Stimulated activated CD8-positive, alpha-beta memory T cell treated with anti-CD3 and anti-CD28 coated beads, Interleukin-15, amount 100 ng/mL, for 24 hours (primary cell): ENCODE results near the gene USP6.
"Not testable (repeated sequence)": the region's sequence is repeated elsewhere in the genome, so short reads cannot be mapped to it uniquely, and the experiment has no call there.

ENCODE experiments used
- DNase-seq: peaks from one replicate; pipeline ENCODE4 v3.0.0-alpha.2; 2020; ENCODE audit warnings: low read depth

USP6 gene

DNA sequence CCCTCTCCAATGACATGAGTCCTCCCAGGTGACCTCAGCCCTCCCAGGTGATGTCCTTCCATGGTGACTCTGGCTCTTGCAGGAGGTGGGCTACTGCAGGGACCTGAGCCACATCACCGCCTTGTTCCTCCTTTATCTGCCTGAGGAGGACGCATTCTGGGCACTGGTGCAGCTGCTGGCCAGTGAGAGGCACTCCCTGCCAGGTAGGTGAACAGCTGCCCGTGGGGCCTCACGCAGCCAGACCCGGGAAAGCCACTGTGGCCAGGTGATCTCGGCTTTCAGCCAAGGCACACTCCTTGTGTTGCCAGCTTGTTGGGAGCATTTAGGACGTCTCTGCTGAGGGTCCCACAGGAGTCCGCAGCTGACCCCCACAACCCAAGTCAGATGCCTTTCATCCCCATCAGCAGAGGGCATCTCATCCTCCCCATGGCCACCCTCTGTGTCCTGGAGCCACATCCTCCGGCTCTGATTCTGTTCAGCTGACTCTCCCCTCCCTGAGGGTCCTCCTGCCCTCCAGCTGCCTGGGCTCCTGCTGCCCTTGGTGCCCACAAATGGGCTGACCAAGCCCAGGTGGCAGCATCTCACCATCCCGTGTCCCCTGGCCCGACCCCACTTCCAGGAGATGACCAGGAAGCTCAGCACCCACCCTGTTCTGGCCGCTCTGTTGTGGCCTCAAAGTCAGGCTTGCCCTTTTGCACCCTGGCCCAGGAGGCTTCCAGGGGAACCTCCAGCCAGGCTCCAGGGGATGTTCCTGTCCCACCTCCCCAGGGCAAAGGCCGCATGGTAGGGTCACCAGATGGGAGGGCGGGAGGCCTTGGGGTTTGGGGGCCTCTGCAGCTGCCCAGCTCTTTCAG, 20.1 kb downstream of the USP6 start:
- DNase-seq: no peak

DNA sequence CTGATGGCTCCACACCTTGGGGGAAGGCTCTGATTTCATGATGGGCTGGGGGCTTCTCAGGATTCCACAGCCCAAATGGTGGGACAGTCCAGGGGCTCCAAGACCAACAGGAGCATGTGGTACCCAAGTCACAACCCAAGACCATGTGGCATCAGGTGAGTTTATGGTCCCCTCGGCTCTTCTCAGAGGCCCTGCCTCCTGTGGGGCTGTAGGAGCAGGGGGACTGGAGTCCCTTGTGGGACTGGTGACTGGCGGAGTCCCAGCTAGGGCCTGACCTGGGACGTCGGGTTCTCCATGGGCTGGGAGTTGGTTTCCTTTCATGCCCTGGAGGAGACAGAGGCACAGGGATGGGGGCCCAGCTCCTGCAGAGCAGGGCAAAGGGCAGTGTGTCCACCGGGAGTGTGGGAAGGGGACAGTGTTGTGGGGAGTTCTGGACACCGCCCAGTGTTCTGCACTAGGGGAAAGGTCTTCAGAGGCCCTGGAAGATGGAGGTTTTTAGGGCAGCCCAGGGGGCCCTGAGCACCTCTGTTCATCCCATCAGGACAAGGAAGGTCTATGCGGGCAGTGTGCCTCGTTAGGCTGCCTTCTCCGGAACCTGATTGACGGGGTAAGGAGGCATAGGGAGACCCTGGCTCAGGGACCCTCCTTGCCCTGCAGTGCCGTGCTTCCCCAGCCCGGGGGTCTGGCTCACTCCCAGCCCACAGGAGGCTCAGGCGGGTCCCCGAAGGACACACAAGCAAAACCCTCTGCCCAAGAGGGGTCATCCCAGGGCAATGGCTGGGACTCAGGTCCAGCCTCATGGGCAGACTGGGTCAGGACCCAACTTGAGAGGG, 21.0 kb downstream of the USP6 start:
- DNase-seq: not testable (repeated sequence)

DNA sequence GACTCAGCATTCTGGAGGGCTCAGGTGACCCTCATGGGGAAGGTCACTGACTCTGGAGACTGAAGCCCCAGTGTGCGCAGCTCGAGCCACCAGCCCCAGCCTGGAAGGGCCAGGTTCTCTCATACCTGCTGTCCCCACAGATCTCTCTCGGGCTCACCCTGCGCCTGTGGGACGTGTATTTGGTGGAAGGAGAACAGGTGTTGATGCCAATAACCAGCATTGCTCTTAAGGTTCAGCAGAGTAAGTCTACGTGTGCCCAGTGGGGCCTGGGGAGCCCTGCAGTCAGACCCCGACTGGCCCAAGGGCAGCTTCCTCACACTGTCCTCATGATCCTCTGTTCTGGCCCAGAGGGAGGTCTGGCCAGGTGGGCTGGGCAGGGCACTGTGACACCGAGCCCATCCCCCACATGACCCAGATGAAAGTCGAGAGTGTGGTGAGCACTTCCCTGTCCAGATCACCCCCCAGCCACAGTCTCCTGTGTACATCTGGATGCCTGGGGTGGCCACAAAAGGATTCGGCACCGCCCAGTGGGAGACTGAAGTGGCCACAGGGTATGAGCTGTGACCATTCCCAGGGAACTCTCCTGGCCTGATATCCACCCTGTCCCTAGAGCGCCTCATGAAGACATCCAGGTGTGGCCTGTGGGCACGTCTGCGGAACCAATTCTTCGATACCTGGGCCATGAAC, 21.8 kb downstream of the USP6 start:
- DNase-seq: not testable (repeated sequence)

DNA sequence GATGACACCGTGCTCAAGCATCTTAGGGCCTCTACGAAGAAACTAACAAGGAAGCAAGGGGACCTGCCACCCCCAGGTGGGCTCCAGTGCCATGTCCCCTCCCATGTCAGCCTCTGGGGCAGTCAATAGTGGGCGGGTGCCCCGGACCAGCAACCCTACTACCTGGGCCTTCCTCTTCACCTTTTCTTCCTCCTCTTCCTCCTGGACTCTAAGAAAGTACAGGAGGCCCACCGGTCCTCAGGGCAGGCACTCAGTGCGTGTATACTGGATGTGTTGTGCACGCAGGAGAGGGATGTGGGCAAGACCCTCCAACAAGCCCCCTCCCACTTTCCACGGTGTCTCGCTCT, 22.3 kb downstream of the USP6 start:
- DNase-seq: not testable (repeated sequence)

DNA sequence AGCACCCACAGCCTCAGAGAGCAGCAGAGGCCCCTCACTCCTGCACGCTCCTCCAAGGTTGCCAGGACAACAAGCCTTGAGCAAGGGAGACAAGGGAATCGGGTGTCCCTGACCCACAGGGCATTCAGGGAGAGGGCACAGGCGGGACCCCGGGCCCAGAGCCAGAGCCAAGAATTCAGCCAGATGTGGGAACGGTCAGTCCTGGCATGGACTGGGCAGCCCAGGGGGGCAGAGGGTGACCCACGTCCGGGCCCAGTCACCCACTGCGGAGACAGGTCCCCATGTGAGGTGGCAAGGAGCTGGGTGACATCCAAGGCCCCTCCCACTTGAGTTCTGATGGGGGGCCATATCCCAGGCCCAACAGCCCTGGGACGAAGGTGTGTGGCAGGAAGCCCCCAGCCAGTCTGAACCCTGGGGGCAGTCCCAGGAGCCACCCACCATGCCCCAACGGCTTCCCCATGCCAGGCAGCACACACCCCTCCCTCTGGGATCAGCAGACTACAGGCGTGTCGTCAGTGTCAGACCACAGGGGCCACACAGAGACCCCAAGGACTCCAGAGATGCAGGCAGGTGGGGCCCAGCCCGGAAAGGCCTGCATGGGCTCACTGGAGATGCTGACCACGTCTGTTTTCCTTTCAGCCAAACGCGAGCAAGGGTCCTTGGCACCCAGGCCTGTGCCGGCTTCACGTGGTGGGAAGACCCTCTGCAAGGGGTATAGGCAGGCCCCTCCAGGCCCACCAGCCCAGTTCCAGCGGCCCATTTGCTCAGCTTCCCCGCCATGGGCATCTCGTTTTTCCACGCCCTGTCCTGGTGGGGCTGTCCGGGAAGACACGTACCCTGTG, 23.0 kb downstream of the USP6 start:
- DNase-seq: no peak

DNA sequence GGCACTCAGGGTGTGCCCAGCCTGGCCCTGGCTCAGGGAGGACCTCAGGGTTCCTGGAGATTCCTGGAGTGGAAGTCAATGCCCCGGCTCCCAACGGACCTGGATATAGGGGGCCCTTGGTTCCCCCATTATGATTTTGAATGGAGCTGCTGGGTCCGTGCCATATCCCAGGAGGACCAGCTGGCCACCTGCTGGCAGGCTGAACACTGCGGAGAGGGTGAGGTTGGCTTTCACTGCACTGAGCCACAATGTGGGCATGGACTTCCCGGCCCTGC, 23.6 kb downstream of the USP6 start:
- no peak for DNase-seq

DNA sequence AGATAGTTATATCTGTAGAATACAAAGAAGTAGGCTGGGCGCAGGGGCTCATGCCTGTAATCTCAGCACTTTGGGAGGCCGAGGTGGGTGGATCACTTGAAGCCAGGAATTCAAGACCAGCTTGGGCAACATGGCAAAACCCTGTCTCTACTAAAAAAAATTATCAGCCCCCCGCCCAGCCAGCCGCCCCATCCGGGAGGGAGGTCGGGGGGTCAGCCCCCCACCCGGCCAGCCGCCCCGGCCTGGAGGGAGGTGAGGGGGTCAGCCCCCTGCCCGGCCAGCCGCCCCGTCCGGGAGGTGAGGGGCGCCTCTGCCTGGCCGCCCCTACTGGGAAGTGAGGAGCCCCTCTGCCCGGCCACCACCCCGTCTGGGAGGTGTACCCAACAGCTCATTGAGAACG, 27.0 kb downstream of the USP6 start:
- DNase-seq: not testable (repeated sequence)

DNA sequence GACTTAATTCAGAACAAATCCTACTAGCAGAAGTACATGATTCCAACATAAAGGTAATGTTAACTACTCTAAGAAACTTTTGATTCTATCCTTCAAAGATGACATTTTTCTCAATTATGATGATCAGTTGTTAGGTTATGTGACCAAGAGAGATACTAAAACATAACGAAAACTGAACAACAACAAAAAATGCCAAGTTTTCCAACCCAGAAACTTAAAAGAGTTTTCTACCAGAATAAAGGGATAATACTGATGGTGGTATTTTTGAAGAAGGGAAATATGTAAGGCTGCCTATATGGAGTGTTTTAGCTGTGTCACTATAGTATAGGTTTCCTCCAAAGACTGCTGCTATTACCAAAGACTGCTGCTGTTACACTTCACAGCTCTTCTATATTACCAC, 30.3 kb downstream of the USP6 start:
- DNase-seq: not testable (repeated sequence)

DNA sequence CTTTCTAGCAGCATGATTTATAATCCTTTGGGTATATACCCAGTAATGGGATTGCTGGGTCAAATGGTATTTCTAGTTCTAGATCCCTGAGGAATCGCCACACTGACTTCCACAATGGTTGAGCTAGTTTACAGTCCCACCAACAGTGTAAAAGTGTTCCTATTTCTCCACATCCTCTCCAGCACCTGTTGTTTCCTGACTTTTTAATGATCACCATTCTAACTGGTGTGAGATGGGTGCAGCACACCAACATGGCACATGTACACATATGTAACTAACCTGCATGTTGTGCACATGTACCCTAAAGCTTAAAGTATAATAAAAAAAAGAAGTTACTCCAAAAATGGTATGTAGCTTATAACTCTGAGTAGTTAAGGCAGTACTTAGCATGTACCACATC, 44.9 kb downstream of the USP6 start:
- not testable (repeated sequence) for DNase-seq

DNA sequence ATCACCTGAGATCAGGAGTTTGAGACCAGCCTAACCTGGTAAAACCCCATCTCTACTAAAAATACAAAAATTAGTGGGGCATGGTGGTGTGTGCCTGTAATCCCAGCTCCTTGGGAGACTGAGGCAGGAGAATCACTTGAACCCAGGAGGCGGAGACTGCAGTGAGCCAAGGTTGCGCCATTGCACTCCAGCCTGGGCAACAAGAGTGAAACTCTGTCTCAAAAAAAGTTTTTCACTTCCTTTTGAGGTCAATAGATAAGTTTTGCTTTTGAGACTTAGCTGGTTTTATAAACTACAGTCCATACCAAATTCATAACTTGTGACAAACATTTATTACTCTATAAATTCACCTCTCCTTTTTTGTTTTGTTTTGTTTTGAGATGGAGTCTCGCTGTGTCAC, 46.0 kb downstream of the USP6 start:
- not testable (repeated sequence) for DNase-seq

DNA sequence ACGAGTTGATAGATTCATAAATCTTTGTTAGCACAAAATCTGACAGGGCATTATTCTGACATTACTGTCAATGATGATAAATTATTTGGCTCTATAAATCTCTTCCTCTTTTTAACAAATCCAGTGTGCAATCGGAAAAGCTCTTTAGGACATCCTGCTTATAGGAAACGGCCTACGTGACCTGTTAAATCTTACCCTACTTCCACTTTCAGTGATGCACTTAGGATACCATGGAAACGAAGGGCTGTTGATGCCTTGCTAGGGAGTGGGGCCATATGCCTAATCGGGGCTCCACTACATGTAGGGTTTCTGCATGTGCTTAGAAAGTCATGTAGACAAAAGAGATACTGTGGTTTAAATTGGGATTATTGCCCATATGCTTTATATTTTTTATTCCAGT, 48.6 kb downstream of the USP6 start:
- no peak for DNase-seq

DNA sequence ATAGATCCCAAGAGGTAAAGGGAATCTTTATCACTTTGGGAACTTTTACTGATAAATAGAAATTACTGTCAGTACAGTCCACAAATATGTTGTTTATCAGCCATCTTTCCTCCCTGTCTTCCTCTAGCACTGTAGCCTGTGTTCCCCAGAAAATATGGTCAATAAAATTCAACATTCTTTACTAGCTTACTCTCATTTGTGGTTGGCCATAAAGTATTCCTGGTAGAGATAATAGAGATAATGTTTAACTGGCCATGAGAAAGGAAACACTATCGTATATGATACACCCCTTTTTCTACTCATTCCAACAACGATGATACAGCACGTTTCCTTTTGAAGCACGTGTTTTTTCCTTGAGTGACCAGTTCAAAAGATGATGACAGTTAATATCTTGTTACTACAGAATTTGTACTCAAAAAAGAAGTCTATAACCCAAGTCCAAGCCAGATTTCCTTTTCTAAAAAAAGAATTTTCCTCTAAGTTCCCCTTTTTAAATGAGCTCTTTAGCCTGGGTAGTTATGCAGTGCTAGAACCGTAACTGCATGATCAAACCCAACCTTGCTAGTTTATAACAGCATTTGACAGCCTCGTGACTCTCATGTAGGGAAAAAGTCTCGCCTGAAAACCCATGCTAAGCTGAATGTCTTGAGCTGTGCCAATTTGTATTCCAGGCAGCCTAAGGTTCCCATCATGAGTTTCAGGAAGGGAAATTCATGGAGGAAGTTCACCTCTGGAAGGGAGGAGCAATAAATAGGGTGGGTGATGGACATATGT, 50.1 kb downstream of the USP6 start:
- not testable (repeated sequence) for DNase-seq

DNA sequence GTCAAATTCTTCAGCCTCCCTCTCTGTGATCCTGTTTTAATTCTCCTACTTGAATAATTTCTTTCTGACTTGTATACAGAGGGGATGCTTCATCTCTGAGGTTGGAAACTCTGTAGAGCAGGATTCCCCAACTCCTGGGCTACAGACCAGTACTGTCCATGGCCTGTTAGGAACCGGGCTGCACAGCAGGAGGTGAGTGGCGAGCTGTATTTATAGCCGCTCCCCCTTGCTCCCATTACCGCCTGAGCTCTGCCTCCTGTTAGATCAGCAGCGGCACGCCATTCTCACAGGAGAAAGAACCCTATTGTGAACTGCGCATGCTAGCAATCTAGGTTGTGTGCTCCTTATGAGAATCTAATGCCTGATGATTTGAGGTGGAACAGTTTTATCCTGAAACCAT, 59.2 kb downstream of the USP6 start:
- DNase-seq: not testable (repeated sequence)

DNA sequence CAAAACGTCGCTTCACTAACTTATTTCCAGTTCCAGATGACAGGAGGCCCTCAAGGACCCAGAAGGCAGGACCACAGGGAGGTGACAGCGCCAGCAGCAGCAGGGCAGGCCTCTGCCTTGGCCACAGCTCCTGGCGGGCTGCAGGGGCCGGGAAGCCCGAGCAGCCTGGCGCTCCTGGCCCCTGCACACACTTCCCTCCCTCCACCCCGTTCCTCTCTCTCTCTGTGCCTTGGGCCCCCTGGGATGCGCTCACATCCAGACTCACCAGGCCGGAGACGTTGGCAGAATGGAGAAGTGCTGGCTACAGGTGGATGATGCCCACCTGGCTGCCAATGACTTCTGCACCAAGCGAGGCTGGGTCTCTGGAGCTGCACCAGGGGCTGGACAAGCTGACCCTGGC, 63.2 kb downstream of the USP6 start:
- no peak for DNase-seq

DNA sequence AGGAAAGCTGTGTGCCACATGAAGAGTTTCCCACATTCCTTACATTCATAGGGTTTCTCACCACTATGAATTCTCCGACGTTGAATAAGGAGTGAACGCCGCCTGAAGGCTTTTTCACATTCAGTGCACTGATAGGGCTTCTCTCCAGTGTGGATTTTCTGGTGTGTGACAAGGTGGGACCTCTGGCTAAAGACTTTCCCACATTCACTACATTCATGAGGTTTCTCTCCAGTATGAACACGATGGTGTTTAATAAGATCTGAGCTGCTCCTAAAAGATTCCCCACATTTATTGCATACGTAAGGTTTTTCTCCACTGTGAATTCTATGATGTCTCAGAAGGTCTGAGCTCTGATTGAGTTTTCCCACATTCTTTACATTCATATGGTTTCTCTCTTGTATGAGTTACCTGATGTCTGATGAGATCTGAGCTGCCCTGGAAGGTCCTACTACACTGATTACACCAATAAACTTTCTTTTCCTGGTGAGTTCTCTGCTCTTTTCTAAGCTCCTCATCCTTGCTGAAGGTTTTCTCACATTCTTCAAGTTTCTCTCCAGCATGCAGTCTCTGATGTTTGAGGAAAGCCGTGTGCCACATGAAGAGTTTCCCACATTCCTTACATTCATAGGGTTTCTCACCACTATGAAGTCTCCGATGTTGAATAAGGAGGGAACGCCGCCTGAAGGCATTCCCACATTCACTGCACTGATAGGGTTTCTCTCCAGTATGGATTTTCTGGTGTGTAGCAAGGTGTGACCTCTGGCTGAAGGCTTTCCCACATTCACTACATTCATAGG, 65.9 kb downstream of the USP6 start:
- no peak for DNase-seq

DNA sequence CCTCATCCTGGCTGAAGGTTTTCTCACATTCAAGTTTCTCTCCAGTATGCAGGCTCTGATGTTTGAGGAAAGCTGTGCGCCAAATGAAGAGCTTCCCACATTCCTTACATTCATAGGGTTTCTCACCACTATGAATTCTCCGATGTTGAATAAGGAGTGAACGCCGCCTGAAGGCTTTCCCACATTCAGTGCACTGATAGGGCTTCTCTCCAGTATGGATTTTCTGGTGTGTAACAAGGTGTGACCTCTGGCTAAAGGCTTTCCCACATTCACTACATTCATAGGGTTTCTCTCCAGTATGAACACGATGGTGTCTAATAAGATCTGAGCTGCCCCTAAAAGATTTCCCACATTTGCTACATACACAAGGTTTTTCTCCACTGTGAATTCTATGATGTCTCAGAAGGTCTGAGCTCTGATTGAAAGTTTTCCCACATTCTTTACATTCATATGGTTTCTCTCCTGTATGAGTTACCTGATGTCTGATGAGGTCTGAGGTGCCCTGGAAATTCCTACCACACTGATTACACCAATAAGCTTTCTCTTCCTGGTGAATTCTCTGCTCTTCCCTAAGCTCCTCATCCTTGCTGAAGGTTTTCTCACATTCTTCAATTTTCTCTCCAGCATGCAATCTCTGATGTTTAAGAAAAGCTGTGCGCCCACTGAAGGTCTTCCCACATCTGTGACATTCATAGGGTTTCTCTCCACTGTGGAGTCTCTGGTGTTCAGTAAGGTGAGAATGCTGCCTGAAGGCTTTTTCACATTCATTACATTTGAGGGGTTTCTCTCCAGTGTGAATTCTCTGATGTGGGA, 67.0 kb downstream of the USP6 start:
- no peak for DNase-seq

DNA sequence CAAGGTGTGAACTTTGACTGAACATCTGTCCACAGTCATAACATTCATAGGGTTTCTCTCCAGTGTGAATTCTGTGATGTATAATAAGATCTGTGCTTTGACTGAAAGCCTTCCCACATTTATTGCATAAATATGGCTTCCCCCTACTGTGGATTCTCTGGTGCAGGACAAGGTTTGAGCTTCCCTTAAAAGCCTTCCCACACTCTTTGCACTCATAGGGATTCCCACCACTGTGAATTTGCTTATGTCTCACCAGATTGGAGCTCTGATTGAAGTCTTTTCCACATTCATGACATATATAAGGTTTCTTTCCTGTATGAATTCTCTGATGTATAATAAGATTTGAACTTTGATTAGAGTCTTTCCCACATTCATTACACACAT, 67.6 kb downstream of the USP6 start:
- DNase-seq: no peak

DNA sequence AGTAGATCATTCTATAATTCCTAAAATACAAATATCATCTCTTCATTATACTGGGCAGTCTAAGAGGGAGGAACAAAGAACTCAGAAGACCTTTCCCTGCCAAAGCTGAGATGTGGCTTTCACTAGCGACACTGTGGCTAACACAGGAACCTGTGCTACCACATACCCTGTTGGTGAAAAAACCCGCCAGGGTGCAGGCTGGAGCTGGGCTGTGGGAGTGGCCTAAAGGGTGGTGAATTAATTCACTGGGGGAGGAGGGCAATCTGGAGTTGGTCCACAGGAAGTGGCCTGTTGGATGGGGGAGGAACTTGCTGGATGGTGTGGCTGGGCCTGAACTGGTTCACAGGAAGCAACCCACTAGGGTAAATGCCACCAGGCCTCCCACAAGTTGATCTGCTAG, 68.5 kb downstream of the USP6 start:
- DNase-seq: no peak

DNA sequence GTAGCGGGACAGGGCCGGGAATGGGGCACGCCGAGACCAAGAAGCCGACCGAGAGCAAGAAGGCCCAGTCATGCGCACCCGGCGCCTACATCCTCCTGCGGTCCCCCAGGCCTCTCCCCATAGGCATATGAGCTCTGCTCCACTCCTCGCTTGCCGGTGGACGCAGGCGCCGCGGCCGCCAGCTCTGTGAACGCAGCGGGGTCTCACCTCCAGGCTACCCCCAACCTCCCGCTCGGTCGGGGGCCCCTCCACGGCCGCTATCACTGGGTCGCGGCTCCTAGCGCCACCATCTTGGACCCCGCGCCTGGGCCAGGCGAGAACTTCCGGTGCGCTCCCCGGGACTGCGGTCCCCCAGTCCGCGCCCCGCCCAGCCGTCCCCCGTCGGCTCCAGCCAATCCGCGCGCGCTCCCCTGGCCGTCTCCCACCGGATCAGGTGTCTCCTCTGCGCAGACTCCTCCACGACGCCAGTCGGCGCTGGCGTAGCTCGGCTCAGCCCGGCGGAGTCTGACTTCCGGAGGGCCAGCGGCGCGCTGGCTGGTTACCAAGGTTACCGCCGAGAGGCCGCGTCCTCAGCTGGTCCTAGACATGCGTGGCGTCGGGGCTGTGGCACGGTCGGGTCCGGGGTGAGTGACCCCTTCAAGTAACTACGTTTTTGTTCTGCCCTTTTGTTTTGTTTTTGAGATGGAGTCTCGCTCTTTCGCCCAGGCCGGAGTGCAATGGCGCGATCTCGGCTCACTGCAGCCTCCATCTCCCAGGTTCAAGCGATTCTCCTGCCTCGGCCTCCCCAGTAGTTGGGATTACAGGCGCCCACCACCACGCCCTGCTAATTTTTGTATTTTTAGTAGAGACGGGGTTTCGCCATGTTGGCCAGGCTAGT, 75.9 kb downstream of the USP6 start, which contains the start of gene ZNF594:
ZNF594 (minus strand) TSS at position 328 of the 877 bp plus-strand sequence. CDS start 7,612 bp downstream, outside the sequence.
- DNase-seq: peak; percentile 94
